Transverse colon (tissue), 4 donors: Measurements from ENCODE around the gene LDLRAD4. TPM values are rescaled to one million over a fixed set of nuclear protein-coding genes. Genes with fewer than 3 reads are reported as not detected.
A peak's percentile ranks its signal among the peaks of the same experiment; 100 is the strongest.

Experiments
- DNase-seq: peaks from one replicate; pipeline ENCODE4 v3.0.0-alpha.2; 2019
- H3K27ac ChIP-seq, 4 donors: fragments of 200-600 bp; sonication (generic); 2 replicates each; pipeline ENCODE4 v1.5.1; 2016 to 2018; ENCODE audit warnings: inconsistent platforms in 4 of 4
- H3K27me3 ChIP-seq: fragments of 200-600 bp; sonication (generic); 2 replicates; pipeline ENCODE4 v1.5.1; 2017; ENCODE audit warnings: inconsistent platforms
- H3K36me3 ChIP-seq, 4 donors: fragments of 200-600 bp; sonication (generic); 2 replicates each; pipeline ENCODE4 v1.5.1; 2017 to 2019; ENCODE audit warnings: inconsistent platforms in 4 of 4
- H3K4me1 ChIP-seq, 4 donors: fragments of 200-600 bp; sonication (generic); 2 replicates each; pipeline ENCODE4 v1.5.1; 2017 to 2020; ENCODE audit warnings: inconsistent platforms in 4 of 4
- H3K4me3 ChIP-seq, 4 donors: fragments of 200-600 bp; sonication (generic); 1 replicate in 1 of 4; 2 replicates in 3 of 4; pipeline versions ENCODE4 v1.5.1 to v1.6.1; 2017 to 2019; ENCODE audit warnings: inconsistent platforms in 4 of 4
- H3K9me3 ChIP-seq, 2 donors: fragments of 200-600 bp; sonication (generic); 2 replicates each; pipeline ENCODE4 v1.5.1; 2017 to 2019; ENCODE audit warnings: inconsistent platforms in 2 of 2
- CTCF ChIP-seq, 5 experiments: fragments of 200-600 bp in 3 of 5; fragments of 450-650 bp in 2 of 5; sonication (generic) in 3 of 5; IDR thresholded peaks; 1 replicate in 2 of 5; 2 replicates in 3 of 5; pipeline ENCODE4 v1.5.1; 2016 to 2017; ENCODE audit warnings: antibody characterized with exemption in 5 of 5, inconsistent platforms in 3 of 5, mild to moderate bottlenecking in 2 of 5, moderate library complexity in 1 of 5
- EP300 ChIP-seq: sonication (generic); formaldehyde crosslinking; IDR thresholded peaks from one replicate; pipeline ENCODE4 v1.6.1; 2017; ENCODE audit warnings: antibody characterized with exemption, low read depth
- POLR2A ChIP-seq: fragments of 450-650 bp; IDR thresholded peaks from one replicate; pipeline ENCODE4 v1.6.1; 2016; ENCODE audit warnings: antibody characterized with exemption, mild to moderate bottlenecking, moderate library complexity
- POLR2AphosphoS5 ChIP-seq, 3 donors: sonication (generic); formaldehyde crosslinking; IDR thresholded peaks; one replicate each; pipeline ENCODE4 v1.6.1; 2016; ENCODE audit warnings: antibody characterized with exemption in 3 of 3
- WGBS, 2 donors: methylation state at CpG; one replicate each; pipeline ENCODE4 v1.1.5; 2018; ENCODE audit warnings: low coverage in 1 of 2; 5-methylcytosine and 5-hydroxymethylcytosine counted together
- in situ Hi-C, 4 donors: fragments of 200-750 bp; cut with MboI; loops; one replicate each; pipeline versions ENCODE4 v1.15.0 to v1.15.1; 2017; ENCODE audit warnings: low sequenced_read_pairs in 3 of 4, low pct_ligation_motif_present in 1 of 4, low pct_unique_long_range_greater_than_20kb in 1 of 4
- intact Hi-C: fragments of 100-400 bp; cut with DNase I; formaldehyde crosslinking; loops from one replicate; pipeline ENCODE4 v1.15.1; 2023; ENCODE audit warnings: low total_unique reads
- total RNA-seq, 4 donors: library from RNA; depleted of rRNA; stranded (reverse); fragments of >200 nt; gene quantifications; one replicate each; pipeline ENCODE4 v1.1.0, GENCODE V29; 2016

LDLRAD4 gene
- total RNA-seq, 4 donors from 2014 or later = 34.8 to 277 (median 60.6) TPM

GRCh38 chr18:13548966-13549879, 330.7 kb downstream of the LDLRAD4 start:
- Histone ChIP-seq H3K9me3 (no peaks in the 10 kb centered on the region), H3K36me3 (no peaks in the 10 kb centered on the region), H3K4me3 (no peak overlapping the region), H3K27ac (peak overlapping the region; percentile 26 to 72 (median 62)), H3K4me1 (peaks cover 0 to 20% (median 17%) of the 10 kb centered on the region in 4 donors), H3K27me3 (no peaks in the 10 kb centered on the region)
- intact Hi-C loops (no loop called here), in situ Hi-C loops (loop anchor here in 3 of 4 donors (25.0 kb wide), 2 partner anchors 112 to 337 kb away; partner anchors contain the start of gene LDLRAD4 (in 3 of the 3))
- DNase-seq = no peak
- 49 to 61% methylated on average over 6 to 7 of the region's 7 CpGs for whole genome bisulfite sequencing, 2 donors
- no peak for TF ChIP-seq EP300
- no peak for TF ChIP-seq CTCF (IDR thresholded peaks at IDR 0.05)
- TF ChIP-seq POLR2AphosphoS5 (IDR thresholded peaks at IDR 0.05) = peak in 1 of 3 donors; percentile 12

GRCh38 chr18:13549880-13550232, 331.3 kb downstream of the LDLRAD4 start:
- peaks cover 0 to 20% (median 16%) of the 10 kb centered on the region in 4 donors for H3K4me1 ChIP-seq
- peak overlapping the region; percentile 26 to 72 (median 62) for H3K27ac ChIP-seq
- H3K9me3 ChIP-seq = no peaks in the 10 kb centered on the region
- in situ Hi-C loops (loop anchor here in 3 of 4 donors (25.0 kb wide), 2 partner anchors 113 to 338 kb away; partner anchors contain the start of gene LDLRAD4 (in 3 of the 3)), intact Hi-C loops (no loop called here)
- no peaks in the 10 kb centered on the region for H3K36me3 ChIP-seq
- H3K27me3 ChIP-seq = no peaks in the 10 kb centered on the region
- no peak for DNase-seq
- TF ChIP-seq CTCF (IDR thresholded peaks at IDR 0.05) = no peak
- no peak for TF ChIP-seq POLR2A
- no peak for TF ChIP-seq POLR2AphosphoS5 (IDR thresholded peaks at IDR 0.05)
- TF ChIP-seq EP300 = no peak
- H3K4me3 ChIP-seq = no peak overlapping the region
- WGBS, 2 donors = 22 to 40% methylated on average over 4 to 5 of the region's 5 CpGs

- intact Hi-C loops = no loop called here
- H3K4me3 ChIP-seq = no peak overlapping the region
- in situ Hi-C loops = no loop called here
- no peak for DNase-seq
- no peaks in the 10 kb centered on the region for H3K27me3 ChIP-seq
- 93 to 96% methylated on average over 12 to 28 of the region's 28 CpGs for WGBS, 2 donors
- H3K36me3 ChIP-seq = no peaks in the 10 kb centered on the region
- peaks cover 0 to 20% (median 16%) of the 10 kb centered on the region in 4 donors for H3K4me1 ChIP-seq
- peak overlapping the region in 3 of 4 donors; percentile 56 to 72 (median 69) for H3K27ac ChIP-seq
- TF ChIP-seq POLR2A (no peak), CTCF (IDR thresholded peaks at IDR 0.05) (no peak), POLR2AphosphoS5 (IDR thresholded peaks at IDR 0.05) (no peak), EP300 (no peak)
- H3K9me3 ChIP-seq = no peaks in the 10 kb centered on the region
Observed at GRCh38 chr18:13550418-13551304, 332.1 kb downstream of the LDLRAD4 start.

- intact Hi-C loops (no loop called here), in situ Hi-C loops (no loop called here)
- H3K27ac ChIP-seq = peak overlapping the region in 1 of 4 donors; percentile 69
- TF ChIP-seq POLR2AphosphoS5 (IDR thresholded peaks at IDR 0.05) (no peak), POLR2A (no peak), CTCF (IDR thresholded peaks at IDR 0.05) (no peak), EP300 (no peak)
- H3K4me1 ChIP-seq = peaks cover 0 to 20% (median 16%) of the 10 kb centered on the region in 4 donors
- WGBS, 2 donors = 80% methylated on average over 5 of the region's 5 CpGs; no CpG with 5 or more reads in 1 of the 2 donors
- no peaks in the 10 kb centered on the region for H3K27me3 ChIP-seq
- no peak overlapping the region for H3K4me3 ChIP-seq
- no peaks in the 10 kb centered on the region for H3K9me3 ChIP-seq
- no peak for DNase-seq
- no peaks in the 10 kb centered on the region for H3K36me3 ChIP-seq
Observed at GRCh38 chr18:13551305-13551603, 332.7 kb downstream of the LDLRAD4 start.
